GM21447 (cell line): ENCODE measurements around the gene CCDC177.

ENCODE experiments used
- ATAC-seq: cut with Tn5 transposase; IDR thresholded peaks from one replicate; pipeline ENCODE4 v1.9.1; 2021; ENCODE audit not compliant: unreplicated experiment

Gene CCDC177

GRCh38 chr14:69569859-69570258 is 4.8 kb downstream of the CCDC177 start:
- no peak for ATAC-seq

GRCh38 chr14:69567563-69567962 is 7.1 kb downstream of the CCDC177 start:
- no peak for ATAC-seq

- ATAC-seq: no peak
Observed at GRCh38 chr14:69561893-69562292, 12.8 kb downstream of the CCDC177 start.

DNA sequence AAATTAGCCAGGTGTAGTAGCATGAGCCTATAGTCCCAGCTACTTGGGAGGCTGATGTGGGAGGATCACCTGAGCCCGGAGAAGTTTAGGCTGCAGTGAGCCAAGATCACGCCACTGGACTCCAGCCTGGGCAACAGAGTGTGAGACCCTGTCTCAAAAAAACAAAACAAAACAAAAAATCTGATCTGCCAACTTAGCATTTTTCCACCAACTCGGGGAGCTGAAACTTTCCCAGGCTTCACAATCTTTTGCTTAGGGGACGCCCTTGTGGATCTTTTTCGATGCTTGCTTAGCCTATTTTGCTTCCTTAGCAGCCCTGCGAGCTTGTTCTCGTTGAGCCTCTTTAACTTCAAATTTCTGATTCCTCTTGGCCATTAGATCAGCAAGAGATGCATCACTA is 13.8 kb downstream of the CCDC177 start:
- no peak for ATAC-seq

- no peak for ATAC-seq
Observed at GRCh38 chr14:69559581-69560011, 15.1 kb downstream of the CCDC177 start.

GRCh38 chr14:69558774-69559173 is 15.9 kb downstream of the CCDC177 start:
- ATAC-seq: no peak

- ATAC-seq: no peak
Observed at GRCh38 chr14:69554500-69554899, 20.2 kb downstream of the CCDC177 start.

- ATAC-seq: no peak
Observed at GRCh38 chr14:69553252-69553651, 21.4 kb downstream of the CCDC177 start.

- ATAC-seq: no peak
Observed at GRCh38 chr14:69551511-69551910, 23.2 kb downstream of the CCDC177 start.

GRCh38 chr14:69548566-69548965 is 26.1 kb downstream of the CCDC177 start:
- ATAC-seq: no peak

DNA sequence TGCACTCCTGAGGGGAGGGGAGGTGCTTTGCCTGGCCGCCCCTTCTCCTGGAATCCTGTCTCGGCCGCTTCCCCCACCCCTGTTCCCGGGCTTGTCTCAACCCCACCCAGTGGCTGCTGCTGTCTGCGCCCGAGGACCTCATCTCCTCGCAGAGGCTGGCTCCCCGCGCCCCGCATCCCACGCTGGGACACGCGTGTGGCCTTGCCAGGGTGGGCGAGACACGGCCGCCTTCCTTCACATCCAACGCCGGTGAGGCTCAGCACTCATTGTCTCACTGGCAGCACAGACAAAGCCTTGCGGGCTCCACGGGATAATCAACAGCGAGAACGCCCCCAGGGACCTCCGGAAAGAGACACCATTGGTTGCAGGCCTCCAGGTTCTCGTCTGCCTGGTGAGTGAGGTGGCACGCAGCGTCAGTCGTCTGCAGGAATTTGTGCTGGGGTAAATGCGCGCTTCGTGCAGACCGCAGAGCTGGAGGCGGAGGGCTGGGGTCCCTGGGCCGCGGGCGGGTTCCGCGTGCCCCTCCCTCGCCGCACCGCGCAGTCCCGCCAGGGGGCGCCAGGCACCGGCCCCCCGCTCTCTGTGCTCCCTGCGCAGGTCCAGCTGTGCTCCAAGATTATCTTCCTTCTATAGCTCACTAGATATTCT is 26.8 kb downstream of the CCDC177 start:
- no peak for ATAC-seq

DNA sequence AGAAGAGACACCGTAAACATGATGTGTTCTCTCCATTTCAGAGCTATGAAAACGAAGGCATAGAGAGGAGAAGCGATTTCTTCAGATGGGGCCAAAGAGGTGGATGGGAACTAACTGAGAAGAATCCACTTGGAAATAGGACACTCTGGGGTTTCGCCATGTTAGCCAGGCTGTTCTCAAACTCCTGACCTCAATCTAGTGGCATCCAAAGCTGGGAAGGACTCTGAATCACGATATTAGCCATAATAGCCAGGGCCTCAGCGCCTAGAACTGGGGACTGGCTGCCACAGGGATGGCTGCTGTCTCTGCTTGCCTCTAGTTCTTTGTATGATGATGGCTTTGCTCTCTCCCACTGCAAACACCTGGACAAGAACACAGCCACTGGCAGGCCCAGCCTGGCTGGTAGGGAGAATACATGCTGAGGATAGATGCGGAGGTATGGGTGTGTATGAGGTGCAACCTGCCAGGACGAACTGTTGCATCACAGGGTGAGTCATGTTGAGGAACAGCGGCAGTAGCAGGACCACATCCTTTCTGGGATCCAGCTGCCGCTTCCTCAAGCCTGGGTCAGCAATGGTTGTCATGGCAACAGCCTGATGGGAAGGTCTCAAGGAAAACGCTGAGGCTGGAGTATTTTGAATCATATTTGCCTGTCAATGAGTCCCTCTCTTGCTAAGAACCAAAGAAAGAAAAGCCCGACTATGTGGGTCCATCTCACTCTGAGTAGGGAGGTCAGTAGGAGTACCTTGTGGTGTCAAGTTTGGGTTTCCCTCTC is 31.1 kb downstream of the CCDC177 start:
- no peak for ATAC-seq

GRCh38 chr14:69542311-69542710 is 32.4 kb downstream of the CCDC177 start:
- ATAC-seq: no peak

- no peak for ATAC-seq
Observed at GRCh38 chr14:69540654-69541335, 33.9 kb downstream of the CCDC177 start.

- no peak for ATAC-seq
Observed at GRCh38 chr14:69539631-69540410, 34.9 kb downstream of the CCDC177 start.

DNA sequence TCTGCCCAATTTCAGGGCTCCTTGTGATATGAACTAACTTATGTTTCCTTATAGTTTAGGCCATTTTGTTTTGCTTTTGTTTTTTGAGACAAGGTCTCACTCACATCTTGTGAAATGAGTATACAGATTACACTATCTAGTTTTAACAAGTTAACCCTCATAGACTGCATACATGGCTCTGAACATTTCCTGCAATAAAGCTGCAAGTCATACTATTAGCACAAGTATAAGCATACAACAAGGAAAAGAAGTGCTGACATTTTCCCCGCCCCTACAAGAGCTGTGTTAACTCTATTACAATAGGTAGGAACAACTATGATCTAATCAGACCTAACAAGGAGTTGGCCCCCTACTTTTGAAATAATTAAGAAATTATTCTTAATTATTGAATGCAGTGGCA is 35.9 kb downstream of the CCDC177 start:
- no peak for ATAC-seq

GRCh38 chr14:69537900-69538299 is 36.8 kb downstream of the CCDC177 start:
- ATAC-seq: no peak

- no peak for ATAC-seq
Observed at GRCh38 chr14:69536971-69537370, 37.7 kb downstream of the CCDC177 start.

DNA sequence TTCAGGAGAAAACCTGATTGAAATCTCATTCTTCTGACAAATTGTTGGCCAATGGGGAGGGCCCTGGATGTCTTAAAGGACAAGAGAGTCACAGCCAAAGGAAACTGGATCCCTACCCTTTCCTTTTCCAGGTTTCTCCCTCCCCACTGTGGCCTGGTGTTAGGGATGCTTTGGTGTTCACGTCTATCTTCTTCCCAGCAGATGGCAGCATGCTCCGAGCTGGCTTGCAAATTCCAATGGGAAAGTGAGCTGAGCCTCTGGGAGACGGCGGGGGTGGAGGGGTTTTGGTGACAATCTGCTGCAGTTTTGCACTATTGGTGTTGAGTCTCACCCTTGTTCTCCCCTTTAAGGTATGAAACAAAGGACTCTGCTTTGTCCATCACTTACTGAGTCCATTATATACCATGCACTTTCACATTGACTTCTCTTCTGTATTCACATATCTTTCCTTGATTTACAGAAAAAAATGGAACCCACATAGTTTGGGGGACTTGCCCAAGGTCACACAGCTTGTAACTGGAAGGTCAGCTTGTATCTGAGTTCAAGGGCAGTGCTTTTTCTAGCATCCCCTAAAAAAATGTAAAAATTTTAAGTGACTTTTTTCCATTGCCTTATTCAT is 39.3 kb downstream of the CCDC177 start:
- no peak for ATAC-seq

DNA sequence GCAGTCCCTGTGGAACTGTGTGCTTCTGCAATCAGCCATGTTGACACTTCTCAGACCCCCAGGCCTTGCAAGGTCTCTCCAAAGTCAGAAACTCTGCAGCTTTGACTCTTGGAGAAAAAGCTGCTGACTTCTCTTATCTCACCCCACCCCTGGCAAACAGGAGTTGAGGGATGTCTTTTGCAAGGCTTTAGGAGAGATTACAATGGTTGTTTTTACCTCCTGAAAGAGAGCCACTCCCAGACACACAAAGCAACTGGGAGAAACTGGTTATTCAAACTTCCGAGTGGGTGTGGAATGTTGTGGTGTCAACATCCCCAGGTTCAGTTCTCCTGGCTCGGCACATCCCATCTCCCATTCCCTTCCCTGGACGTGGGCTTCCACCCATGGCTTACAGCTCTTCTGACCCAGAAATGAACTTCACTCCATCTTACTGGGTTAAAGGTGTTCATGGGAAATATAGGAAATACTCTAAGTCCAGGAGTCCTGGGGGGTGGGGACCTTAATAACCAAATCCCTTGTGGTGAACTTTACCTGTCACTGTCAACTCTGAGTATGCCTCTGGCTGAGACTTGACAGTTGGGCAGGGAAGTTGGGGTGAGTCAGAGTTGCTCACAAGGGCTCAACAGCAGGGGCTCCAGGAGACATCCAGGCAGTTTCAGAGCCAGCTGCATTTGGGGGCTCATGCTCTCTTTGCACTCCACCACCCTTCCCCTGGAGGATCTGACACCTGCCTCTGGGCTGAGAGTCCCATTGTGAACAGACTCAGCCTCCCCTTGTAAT is 41.9 kb downstream of the CCDC177 start:
- no peak for ATAC-seq
